ENCODE results near the gene LRRIQ1. TPM values are rescaled to one million over a fixed set of nuclear protein-coding genes. Genes with fewer than 3 reads are reported as not detected.

LRRIQ1 gene
- total RNA-seq, 1 donor from 2014 or later: 5.9 TPM

Other genes starting within 250 kb of the LRRIQ1 start
- 56.8 TPM for gene SLC6A15, start 123.6 kb upstream of the LRRIQ1 start, total RNA-seq
- under 0.01 TPM for gene TSPAN19, start 74 bp upstream of the LRRIQ1 start, total RNA-seq
- gene ALX1, start 243.9 kb downstream of the LRRIQ1 start, total RNA-seq: not detected